GM10847 (cell line): ENCODE measurements around the gene DIAPH3.

Experiments
- POLR2A ChIP-seq: IDR thresholded peaks from 2 replicates; pipeline ENCODE4 v1.6.1; 2011; ENCODE audit not compliant: insufficient read length; ENCODE audit errors: extremely low read depth

DIAPH3 gene

GRCh38 chr13:59660582-59660981 is 503.1 kb downstream of the DIAPH3 start:
- TF ChIP-seq POLR2A, result no peak

GRCh38 chr13:59659981-59660380 is 503.7 kb downstream of the DIAPH3 start:
- TF ChIP-seq POLR2A, result no peak

- TF ChIP-seq POLR2A, result no peak
Observed at GRCh38 chr13:59658738-59659330, 504.9 kb downstream of the DIAPH3 start.

GRCh38 chr13:59658027-59658737 is 505.5 kb downstream of the DIAPH3 start:
- no peak for TF ChIP-seq POLR2A

GRCh38 chr13:59653916-59654315 is 509.8 kb downstream of the DIAPH3 start:
- no peak for TF ChIP-seq POLR2A

- TF ChIP-seq POLR2A, result no peak
Observed at GRCh38 chr13:59651479-59651878, 512.2 kb downstream of the DIAPH3 start.

GRCh38 chr13:59643906-59644626 is 519.7 kb downstream of the DIAPH3 start:
- TF ChIP-seq POLR2A, result no peak

- TF ChIP-seq POLR2A, result no peak
Observed at GRCh38 chr13:59643364-59643841, 520.3 kb downstream of the DIAPH3 start.

GRCh38 chr13:59641817-59642216 is 521.9 kb downstream of the DIAPH3 start:
- no peak for TF ChIP-seq POLR2A

- no peak for TF ChIP-seq POLR2A
Observed at GRCh38 chr13:59641261-59641660, 522.5 kb downstream of the DIAPH3 start.

- no peak for TF ChIP-seq POLR2A
Observed at GRCh38 chr13:59638404-59638803, 525.3 kb downstream of the DIAPH3 start.

- no peak for TF ChIP-seq POLR2A
Observed at GRCh38 chr13:59635589-59635988, 528.1 kb downstream of the DIAPH3 start.

GRCh38 chr13:59633290-59633689 is 530.4 kb downstream of the DIAPH3 start:
- TF ChIP-seq POLR2A, result no peak

GRCh38 chr13:59631271-59631670 is 532.5 kb downstream of the DIAPH3 start:
- TF ChIP-seq POLR2A, result no peak

- no peak for TF ChIP-seq POLR2A
Observed at GRCh38 chr13:59625111-59625510, 538.6 kb downstream of the DIAPH3 start.
